H9 (cell line): Measurements from ENCODE around the gene PRKCD. TPM values are rescaled to one million over a fixed set of nuclear protein-coding genes. Genes with fewer than 3 reads are reported as not detected.

Experiments
- DNase-seq: peaks from one replicate; pipeline ENCODE4 v3.0.0-alpha.2; 2017
- H2AFZ ChIP-seq: one replicate; pipeline ENCODE4 v1.6.1; 2013; ENCODE audit warnings: mild to moderate bottlenecking, low read length, control low read depth, moderate library complexity
- H2AK5ac ChIP-seq: 2 replicates; pipeline ENCODE4 v1.6.1; 2013; ENCODE audit warnings: low read length, control low read depth, mixed read lengths; ENCODE audit not compliant: insufficient read length
- H2BK120ac ChIP-seq: one replicate; pipeline ENCODE4 v1.6.1; 2013; ENCODE audit warnings: low read depth, mild to moderate bottlenecking, low read length, control low read depth, inconsistent platforms; ENCODE audit not compliant: poor library complexity, severe bottlenecking
- H2BK12ac ChIP-seq: 2 replicates; pipeline ENCODE4 v1.6.1; 2013; ENCODE audit warnings: low read length, control low read depth, mixed read lengths, low read depth; ENCODE audit not compliant: insufficient read length
- H2BK15ac ChIP-seq: 2 replicates; pipeline ENCODE4 v1.6.1; 2013; ENCODE audit warnings: low read depth, low read length, control low read depth
- H2BK20ac ChIP-seq: one replicate; pipeline ENCODE4 v1.6.1; 2013; ENCODE audit warnings: low read depth, mild to moderate bottlenecking, low read length, control low read depth, inconsistent platforms; ENCODE audit not compliant: poor library complexity, severe bottlenecking
- H2BK5ac ChIP-seq: 2 replicates; pipeline ENCODE4 v1.6.1; 2013; ENCODE audit warnings: low read length, control low read depth, mixed read lengths; ENCODE audit not compliant: insufficient read length
- H3K14ac ChIP-seq: 2 replicates; pipeline ENCODE4 v1.6.1; 2013; ENCODE audit warnings: low read length, control low read depth; ENCODE audit not compliant: insufficient read depth
- H3K18ac ChIP-seq: 2 replicates; pipeline ENCODE4 v1.6.1; 2013; ENCODE audit warnings: low read depth, mild to moderate bottlenecking, mixed read lengths, low read length, control low read depth; ENCODE audit not compliant: insufficient read length
- H3K23ac ChIP-seq: 2 replicates; pipeline ENCODE4 v1.6.1; 2013; ENCODE audit warnings: low read length, control low read depth, mixed read lengths, low read depth; ENCODE audit not compliant: insufficient read length
- H3K23me2 ChIP-seq: 2 replicates; pipeline ENCODE4 v1.6.1; 2013; ENCODE audit warnings: low read depth, mild to moderate bottlenecking, mixed read lengths, low read length, control low read depth; ENCODE audit not compliant: insufficient read length, poor library complexity, severe bottlenecking
- H3K27ac ChIP-seq: 2 replicates; pipeline ENCODE4 v1.5.1; 2013; ENCODE audit warnings: low read length, control low read depth, mixed read lengths, low read depth; ENCODE audit not compliant: insufficient read length
- H3K27me3 ChIP-seq: 2 replicates; pipeline ENCODE4 v1.6.1; 2013; ENCODE audit warnings: low read length, control low read depth, inconsistent platforms; ENCODE audit not compliant: insufficient read depth
- H3K4ac ChIP-seq: 2 replicates; pipeline ENCODE4 v1.6.1; 2013; ENCODE audit warnings: low read depth, mild to moderate bottlenecking, control low read depth, inconsistent platforms, low read length, moderate library complexity
- H3K4me1 ChIP-seq: 2 replicates; pipeline ENCODE4 v1.6.1; 2013; ENCODE audit warnings: low read length, control low read depth, inconsistent platforms; ENCODE audit not compliant: insufficient read depth
- H3K4me2 ChIP-seq: 2 replicates; pipeline ENCODE4 v1.6.1; 2013; ENCODE audit warnings: low read length, control low read depth, mixed read lengths; ENCODE audit not compliant: insufficient read length, insufficient read depth
- H3K56ac ChIP-seq: 2 replicates; pipeline ENCODE4 v1.6.1; 2013; ENCODE audit warnings: low read depth, mild to moderate bottlenecking, mixed read lengths, low read length, control low read depth; ENCODE audit not compliant: insufficient read length
- H3K79me1 ChIP-seq: 2 replicates; pipeline ENCODE4 v1.6.1; 2013; ENCODE audit warnings: low read depth, mild to moderate bottlenecking, moderate library complexity, low read length, control low read depth, inconsistent platforms; ENCODE audit not compliant: insufficient read depth, poor library complexity, severe bottlenecking
- H3K79me2 ChIP-seq: 2 replicates; pipeline ENCODE4 v1.6.1; 2013; ENCODE audit warnings: low read length, control low read depth, inconsistent platforms; ENCODE audit not compliant: insufficient read depth
- H3K9ac ChIP-seq: 2 replicates; pipeline ENCODE4 v1.6.1; 2013; ENCODE audit warnings: low read length, control low read depth, mixed read lengths; ENCODE audit not compliant: insufficient read length; ENCODE audit errors: extremely low read depth
- H3K9me3 ChIP-seq: one replicate; pipeline ENCODE4 v1.6.1; 2013; ENCODE audit warnings: low read depth, low read length, inconsistent platforms; ENCODE audit not compliant: control insufficient read depth
- H3T11ph ChIP-seq: one replicate; pipeline ENCODE4 v1.6.1; 2013; ENCODE audit warnings: mild to moderate bottlenecking, low read length, control low read depth, inconsistent platforms
- H4K20me1 ChIP-seq: one replicate; pipeline ENCODE4 v1.6.1; 2013; ENCODE audit not compliant: control insufficient read depth, insufficient read length, insufficient read depth
- H4K5ac ChIP-seq: 2 replicates; pipeline ENCODE4 v1.6.1; 2013; ENCODE audit warnings: low read depth, mild to moderate bottlenecking, mixed read lengths, low read length, control low read depth; ENCODE audit not compliant: insufficient read length
- H4K8ac ChIP-seq: replicated peaks from 2 replicates; pipeline ENCODE4 v1.6.1; 2013; ENCODE audit warnings: low read length, control low read depth, mixed read lengths, low read depth; ENCODE audit not compliant: insufficient read length
- H4K91ac ChIP-seq: 2 replicates; pipeline ENCODE4 v1.6.1; 2013; ENCODE audit warnings: low read depth, mild to moderate bottlenecking, moderate library complexity, mixed read lengths, low read length, control low read depth; ENCODE audit not compliant: insufficient read length
- H3K27ac Mint-ChIP-seq, 3 experiments: 2 replicates in 2 of 3; 3 replicates in 1 of 3; pipeline ENCODE4 v1.8.0; 2020 to 2021; ENCODE audit warnings: mixed read lengths in 3 of 3, mild to moderate bottlenecking in 1 of 3, moderate library complexity in 1 of 3
- H3K27me3 Mint-ChIP-seq: 2 replicates; pipeline ENCODE4 v1.8.0; 2021; ENCODE audit warnings: low read depth, mild to moderate bottlenecking, moderate library complexity, mixed read lengths
- H3K36me3 Mint-ChIP-seq, 3 experiments: 2 replicates in 2 of 3; 3 replicates in 1 of 3; pipeline ENCODE4 v1.8.0; 2020 to 2021; ENCODE audit warnings: low read depth in 3 of 3, mixed read lengths in 3 of 3; ENCODE audit not compliant: insufficient read depth in 1 of 3
- H3K4me1 Mint-ChIP-seq, 2 experiments: 2 replicates each; pipeline ENCODE4 v1.8.0; 2020; ENCODE audit warnings: mixed read lengths in 2 of 2
- H3K4me3 Mint-ChIP-seq, 2 experiments: 2 replicates in 1 of 2; 3 replicates in 1 of 2; pipeline ENCODE4 v1.8.0; 2020 to 2021; ENCODE audit warnings: mild to moderate bottlenecking in 2 of 2, mixed read lengths in 2 of 2, moderate library complexity in 1 of 2
- H3K9me3 Mint-ChIP-seq, 2 experiments: 2 replicates in 1 of 2; 3 replicates in 1 of 2; pipeline ENCODE4 v1.8.0; 2020; ENCODE audit warnings: mild to moderate bottlenecking in 2 of 2, mixed read lengths in 2 of 2, moderate library complexity in 1 of 2
- WGBS: extraction: QIAGEN DNeasy Blood & Tissue Kit; methylation state at CpG from one replicate; pipeline ENCODE4 v1.1.7; 2013; ENCODE audit warnings: missing lambda C conversion rate, low lambda C conversion rate, mixed read lengths; ENCODE audit not compliant: insufficient read length; ENCODE audit errors: extremely low coverage; 5-methylcytosine and 5-hydroxymethylcytosine counted together
- total RNA-seq: library from RNA; stranded (reverse); gene quantifications from 2 replicates; pipeline ENCODE4 v1.2.1, GENCODE V29; 2021
- TF ChIP-seq, protein P1 (sequence below): fragments of 200-600 bp; sonication (generic); conservative IDR thresholded peaks from 3 replicates; pipeline ENCODE4 v1.8.0; 2021; ENCODE audit warnings: antibody characterized with exemption, mild to moderate bottlenecking

Gene PRKCD
- total RNA-seq, 1 experiment from 2014 or later: 23.7 TPM

DNA sequence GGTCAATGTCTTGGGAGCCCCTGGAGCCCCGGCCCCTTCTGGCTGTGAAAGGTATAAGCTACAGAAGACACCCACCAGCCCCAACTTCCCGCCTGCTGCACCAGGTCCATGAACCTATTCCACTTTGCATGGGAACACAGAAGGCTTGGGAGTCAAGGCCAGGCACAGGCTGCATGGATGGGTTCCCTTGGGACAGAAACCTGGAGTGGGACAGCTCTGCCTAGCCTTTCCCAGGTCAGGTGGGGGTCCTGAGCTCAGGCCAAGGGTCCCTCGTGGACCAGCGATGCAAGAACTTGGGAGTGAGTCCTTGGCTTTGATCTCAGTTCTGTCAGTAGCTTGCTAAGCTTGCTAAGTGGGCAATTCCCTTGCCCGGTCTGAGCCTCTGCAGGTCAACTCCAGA lies 69.8 kb downstream of the PRKCD start:
- H3K4me1 ChIP-seq: no peaks in the 10 kb centered on the region
- no peaks in the 10 kb centered on the region for H3K9me3 Mint-ChIP-seq
- H3K9ac ChIP-seq: no peak overlapping the region
- no peak overlapping the region for H3K4ac ChIP-seq
- no peak overlapping the region for H2BK120ac ChIP-seq
- peak; percentile 19 for DNase-seq
- no peak overlapping the region for H2BK5ac ChIP-seq
- H3K4me1 Mint-ChIP-seq: no peaks in the 10 kb centered on the region
- no peak overlapping the region for H4K8ac ChIP-seq
- H3K56ac ChIP-seq: no peak overlapping the region
- H3K36me3 Mint-ChIP-seq: peaks cover 84 to 99% (median 96%) of the 10 kb centered on the region in 3 experiments
- no peak overlapping the region for H4K5ac ChIP-seq
- H3K79me2 ChIP-seq: no peaks in the 10 kb centered on the region
- no peak overlapping the region for H3K18ac ChIP-seq
- H3K23me2 ChIP-seq: no peaks in the 10 kb centered on the region
- H3K27me3 Mint-ChIP-seq: no peaks in the 10 kb centered on the region
- H2AK5ac ChIP-seq: no peak overlapping the region
- peaks cover 2% of the 10 kb centered on the region for H4K20me1 ChIP-seq
- TF ChIP-seq, protein P1, sequence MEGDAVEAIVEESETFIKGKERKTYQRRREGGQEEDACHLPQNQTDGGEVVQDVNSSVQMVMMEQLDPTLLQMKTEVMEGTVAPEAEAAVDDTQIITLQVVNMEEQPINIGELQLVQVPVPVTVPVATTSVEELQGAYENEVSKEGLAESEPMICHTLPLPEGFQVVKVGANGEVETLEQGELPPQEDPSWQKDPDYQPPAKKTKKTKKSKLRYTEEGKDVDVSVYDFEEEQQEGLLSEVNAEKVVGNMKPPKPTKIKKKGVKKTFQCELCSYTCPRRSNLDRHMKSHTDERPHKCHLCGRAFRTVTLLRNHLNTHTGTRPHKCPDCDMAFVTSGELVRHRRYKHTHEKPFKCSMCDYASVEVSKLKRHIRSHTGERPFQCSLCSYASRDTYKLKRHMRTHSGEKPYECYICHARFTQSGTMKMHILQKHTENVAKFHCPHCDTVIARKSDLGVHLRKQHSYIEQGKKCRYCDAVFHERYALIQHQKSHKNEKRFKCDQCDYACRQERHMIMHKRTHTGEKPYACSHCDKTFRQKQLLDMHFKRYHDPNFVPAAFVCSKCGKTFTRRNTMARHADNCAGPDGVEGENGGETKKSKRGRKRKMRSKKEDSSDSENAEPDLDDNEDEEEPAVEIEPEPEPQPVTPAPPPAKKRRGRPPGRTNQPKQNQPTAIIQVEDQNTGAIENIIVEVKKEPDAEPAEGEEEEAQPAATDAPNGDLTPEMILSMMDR: no peak
- no peak overlapping the region for H2BK20ac ChIP-seq
- no peaks in the 10 kb centered on the region for H3K9me3 ChIP-seq
- WGBS: no CpG with 5 or more reads among the region's 5 CpGs
- no peak overlapping the region for H4K91ac ChIP-seq
- H3K4me2 ChIP-seq: no peak overlapping the region
- no peak overlapping the region for H2BK15ac ChIP-seq
- no peak overlapping the region for H3K27ac ChIP-seq
- no peak overlapping the region for H3K4me3 Mint-ChIP-seq
- H3K27me3 ChIP-seq: no peaks in the 10 kb centered on the region
- H3K14ac ChIP-seq: no peak overlapping the region
- H2BK12ac ChIP-seq: no peak overlapping the region
- H3K23ac ChIP-seq: no peak overlapping the region
- no peaks in the 10 kb centered on the region for H3K79me1 ChIP-seq
- no peak overlapping the region for H3K27ac Mint-ChIP-seq
- H3T11ph ChIP-seq: no peak overlapping the region
- H2AFZ ChIP-seq: no peak overlapping the region
